Measurements from ENCODE around the gene MXD1.

The MXD1 gene

GRCh38 chr2:69932596-69932922 lies 17.6 kb downstream of the MXD1 start:
- in situ Hi-C loops (cut with MboI; ENCODE audit: low sequenced_read_pairs): no loop called here

- in situ Hi-C loops (cut with MboI; ENCODE audit: low sequenced_read_pairs): no loop called here
Observed at GRCh38 chr2:69933254-69933828, 18.4 kb downstream of the MXD1 start.

- in situ Hi-C loops (cut with MboI; ENCODE audit: low sequenced_read_pairs): no loop called here
Observed at GRCh38 chr2:69933839-69934613, 19.1 kb downstream of the MXD1 start.

- in situ Hi-C loops (cut with MboI; ENCODE audit: low sequenced_read_pairs): no loop called here
Observed at GRCh38 chr2:69934614-69934908, 19.7 kb downstream of the MXD1 start.

- in situ Hi-C loops (cut with MboI; ENCODE audit: low sequenced_read_pairs): no loop called here
Observed at GRCh38 chr2:69935011-69935410, 20.1 kb downstream of the MXD1 start.

GRCh38 chr2:69936906-69937305 lies 22.0 kb downstream of the MXD1 start:
- in situ Hi-C loops (cut with MboI; ENCODE audit: low sequenced_read_pairs): no loop called here

- in situ Hi-C loops (cut with MboI; ENCODE audit: low sequenced_read_pairs): no loop called here
Observed at GRCh38 chr2:69937968-69938367, 23.1 kb downstream of the MXD1 start.

- in situ Hi-C loops (cut with MboI; ENCODE audit: low sequenced_read_pairs): no loop called here
Observed at GRCh38 chr2:69939722-69940121, 24.8 kb downstream of the MXD1 start.

GRCh38 chr2:69940691-69941090 lies 25.8 kb downstream of the MXD1 start:
- in situ Hi-C loops (cut with MboI; ENCODE audit: low sequenced_read_pairs): no loop called here

- in situ Hi-C loops (cut with MboI; ENCODE audit: low sequenced_read_pairs): no loop called here
Observed at GRCh38 chr2:69943000-69943842, 28.3 kb downstream of the MXD1 start.

- in situ Hi-C loops (cut with MboI; ENCODE audit: low sequenced_read_pairs): no loop called here
Observed at GRCh38 chr2:69943843-69944525, 29.1 kb downstream of the MXD1 start.

GRCh38 chr2:69944756-69945155 lies 29.8 kb downstream of the MXD1 start:
- in situ Hi-C loops (cut with MboI; ENCODE audit: low sequenced_read_pairs): no loop called here

- in situ Hi-C loops (cut with MboI; ENCODE audit: low sequenced_read_pairs): no loop called here
Observed at GRCh38 chr2:69945441-69945840, 30.5 kb downstream of the MXD1 start.

- in situ Hi-C loops (cut with MboI; ENCODE audit: low sequenced_read_pairs): no loop called here
Observed at GRCh38 chr2:69945941-69946340, 31.0 kb downstream of the MXD1 start.

GRCh38 chr2:69946351-69947324 lies 31.7 kb downstream of the MXD1 start:
- in situ Hi-C loops (cut with MboI; ENCODE audit: low sequenced_read_pairs): no loop called here

GRCh38 chr2:69947325-69947931 lies 32.5 kb downstream of the MXD1 start:
- in situ Hi-C loops (cut with MboI; ENCODE audit: low sequenced_read_pairs): no loop called here

GRCh38 chr2:69948032-69948962 lies 33.4 kb downstream of the MXD1 start:
- in situ Hi-C loops (cut with MboI; ENCODE audit: low sequenced_read_pairs): no loop called here

GRCh38 chr2:69948963-69949645 lies 34.2 kb downstream of the MXD1 start:
- in situ Hi-C loops (cut with MboI; ENCODE audit: low sequenced_read_pairs): no loop called here

Measured in HL-60/S4 (cell line).